Mesothelial cell of epicardium (in vitro differentiated cells): Measurements from ENCODE around the gene CPNE6. TPM values are rescaled to one million over a fixed set of nuclear protein-coding genes. Genes with fewer than 3 reads are reported as not detected.

Experiments used
- DNase-seq, 2 experiments: peaks; one replicate each; pipeline ENCODE4 v3.0.0; 2021; ENCODE audit warnings: low spot score in 2 of 2; ENCODE audit not compliant: unreplicated experiment in 2 of 2
- H3K27ac Mint-ChIP-seq: 2 replicates; pipeline ENCODE4 v1.8.0; 2021; ENCODE audit warnings: mixed read lengths
- H3K27me3 Mint-ChIP-seq: 2 replicates; pipeline ENCODE4 v1.8.0; 2021; ENCODE audit warnings: low read depth, mixed read lengths
- H3K36me3 Mint-ChIP-seq: 2 replicates; pipeline ENCODE4 v1.8.0; 2021; ENCODE audit warnings: mixed read lengths
- H3K4me1 Mint-ChIP-seq: 2 replicates; pipeline ENCODE4 v1.8.0; 2021; ENCODE audit warnings: mixed read lengths
- H3K4me3 Mint-ChIP-seq: 2 replicates; pipeline ENCODE4 v1.8.0; 2021; ENCODE audit warnings: mild to moderate bottlenecking, moderate library complexity, mixed read lengths
- H3K9me3 Mint-ChIP-seq: 2 replicates; pipeline ENCODE4 v1.8.0; 2021; ENCODE audit warnings: mixed read lengths
- total RNA-seq: library from RNA; stranded (reverse); gene quantifications from 3 replicates; pipeline ENCODE4 v1.2.1, GENCODE V29; 2021
- TF ChIP-seq, protein P1 (sequence below): fragments of 200-600 bp; sonication (generic); IDR thresholded peaks from one replicate; pipeline ENCODE4 v1.5.0; 2021; ENCODE audit warnings: antibody characterized with exemption; ENCODE audit not compliant: unreplicated experiment

The CPNE6 gene
- total RNA-seq, 1 donor from 2014 or later = not detected

DNA sequence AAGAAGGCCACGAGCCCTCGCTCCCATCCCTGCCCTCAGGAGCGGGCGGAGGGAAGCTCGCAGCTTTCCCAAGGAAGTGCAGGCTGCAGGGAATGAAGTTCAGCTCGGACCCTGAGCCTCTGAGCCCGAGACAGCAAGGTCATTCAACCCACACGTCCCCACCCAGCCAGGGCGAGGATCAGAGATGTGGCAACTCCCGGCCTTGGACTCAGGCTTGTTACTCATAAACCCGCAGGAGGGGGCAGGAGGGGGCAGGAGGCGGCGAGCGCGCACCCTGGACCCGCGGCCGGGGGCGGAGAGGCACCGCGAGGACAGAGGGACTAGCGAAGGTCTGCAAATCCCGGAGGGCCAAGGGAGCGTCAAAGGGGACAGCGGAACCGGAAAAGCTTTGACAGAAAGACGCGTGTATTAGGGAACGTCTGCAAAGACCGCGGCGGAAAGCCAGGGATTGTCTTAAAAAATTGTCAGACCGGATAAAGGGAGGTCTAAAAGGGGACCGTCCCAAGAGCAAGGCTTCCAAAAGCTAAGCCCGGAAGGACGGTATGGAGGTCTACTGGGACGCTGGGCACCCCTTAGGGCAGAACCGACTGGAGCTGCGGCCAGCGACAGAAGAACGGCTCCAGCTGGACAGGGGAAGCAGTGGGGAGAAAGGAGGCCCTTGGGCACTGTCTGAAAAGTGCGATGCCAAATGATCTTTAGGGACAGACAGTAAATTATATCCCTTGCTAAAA is 42.6 kb downstream of the CPNE6 start:
- peaks cover 21% of the 10 kb centered on the region for H3K4me1 Mint-ChIP-seq
- H3K27ac Mint-ChIP-seq = peak overlapping the region; percentile 99
- peaks cover 6% of the 10 kb centered on the region for H3K36me3 Mint-ChIP-seq
- TF ChIP-seq, protein P1, sequence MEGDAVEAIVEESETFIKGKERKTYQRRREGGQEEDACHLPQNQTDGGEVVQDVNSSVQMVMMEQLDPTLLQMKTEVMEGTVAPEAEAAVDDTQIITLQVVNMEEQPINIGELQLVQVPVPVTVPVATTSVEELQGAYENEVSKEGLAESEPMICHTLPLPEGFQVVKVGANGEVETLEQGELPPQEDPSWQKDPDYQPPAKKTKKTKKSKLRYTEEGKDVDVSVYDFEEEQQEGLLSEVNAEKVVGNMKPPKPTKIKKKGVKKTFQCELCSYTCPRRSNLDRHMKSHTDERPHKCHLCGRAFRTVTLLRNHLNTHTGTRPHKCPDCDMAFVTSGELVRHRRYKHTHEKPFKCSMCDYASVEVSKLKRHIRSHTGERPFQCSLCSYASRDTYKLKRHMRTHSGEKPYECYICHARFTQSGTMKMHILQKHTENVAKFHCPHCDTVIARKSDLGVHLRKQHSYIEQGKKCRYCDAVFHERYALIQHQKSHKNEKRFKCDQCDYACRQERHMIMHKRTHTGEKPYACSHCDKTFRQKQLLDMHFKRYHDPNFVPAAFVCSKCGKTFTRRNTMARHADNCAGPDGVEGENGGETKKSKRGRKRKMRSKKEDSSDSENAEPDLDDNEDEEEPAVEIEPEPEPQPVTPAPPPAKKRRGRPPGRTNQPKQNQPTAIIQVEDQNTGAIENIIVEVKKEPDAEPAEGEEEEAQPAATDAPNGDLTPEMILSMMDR = no peak
- H3K27me3 Mint-ChIP-seq = peaks cover 2% of the 10 kb centered on the region
- H3K9me3 Mint-ChIP-seq = no peaks in the 10 kb centered on the region
- DNase-seq = peak; percentile 44 to 66
- H3K4me3 Mint-ChIP-seq = peak overlapping the region; percentile 90

DNA sequence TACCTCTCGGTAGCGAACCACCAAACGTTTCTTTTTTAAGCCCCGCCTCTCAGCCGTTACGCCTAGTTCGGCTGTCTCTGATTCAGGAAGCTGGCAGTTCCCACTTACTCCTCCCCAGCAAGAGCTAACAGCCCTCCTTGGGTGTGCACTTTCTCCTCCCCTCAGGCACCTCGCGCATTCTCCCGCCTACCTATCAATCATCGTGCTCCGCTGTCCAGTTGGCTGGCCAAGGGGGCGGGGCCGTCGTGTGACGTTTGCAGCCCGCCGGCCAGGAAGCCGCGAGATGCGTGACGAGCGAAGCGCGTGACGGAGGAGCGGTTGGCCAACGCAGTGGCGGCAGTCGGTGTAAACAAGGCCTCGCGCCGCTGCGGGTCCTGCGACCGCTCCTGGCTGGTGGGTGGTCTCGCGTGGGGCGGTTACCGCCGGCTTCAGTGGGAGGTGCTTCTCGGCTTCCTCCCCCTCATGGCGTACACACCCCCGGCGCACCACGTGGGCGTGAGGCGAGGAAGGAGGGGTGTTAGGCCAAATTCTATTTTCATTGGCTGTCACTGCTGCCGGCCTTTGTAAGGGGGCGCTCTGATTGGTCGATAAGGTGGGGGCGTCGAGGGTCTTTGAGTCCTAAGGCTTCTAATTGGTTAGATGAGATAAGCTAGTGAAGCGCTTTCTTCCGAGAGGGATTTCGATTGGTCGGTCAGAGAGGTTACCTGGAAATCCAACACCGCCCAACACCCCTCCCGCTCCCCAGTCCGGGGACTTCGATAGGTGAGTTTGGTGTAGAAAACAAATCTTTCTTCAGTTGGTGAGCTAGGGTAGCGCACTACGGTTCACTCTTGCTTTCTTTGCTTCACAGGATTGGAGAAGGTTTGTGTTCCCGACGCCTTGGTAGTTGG is 43.4 kb downstream of the CPNE6 start, which contains the start of the genes DCAF11 and NRL:
Gene DCAF11, plus strand, starts transcription at position 246 of the 890 bp plus-strand sequence. CDS start 818 bp downstream, outside the sequence.
Gene NRL, minus strand, starts transcription at position 418 of the 890 bp plus-strand sequence. CDS start 32,101 bp downstream, outside the sequence.
- Mint-ChIP-seq H3K36me3 (peaks cover 12% of the 10 kb centered on the region), H3K4me3 (peak within 1 kb of the TSS; percentile 90), H3K4me1 (peaks cover 20% of the 10 kb centered on the region), H3K27ac (peak within 1 kb of the TSS; percentile 99), H3K9me3 (no peaks in the 10 kb centered on the region), H3K27me3 (peaks cover 2% of the 10 kb centered on the region)
- DNase-seq = peak; percentile 96 to 99
- TF ChIP-seq, protein P1 = no peak

DNA sequence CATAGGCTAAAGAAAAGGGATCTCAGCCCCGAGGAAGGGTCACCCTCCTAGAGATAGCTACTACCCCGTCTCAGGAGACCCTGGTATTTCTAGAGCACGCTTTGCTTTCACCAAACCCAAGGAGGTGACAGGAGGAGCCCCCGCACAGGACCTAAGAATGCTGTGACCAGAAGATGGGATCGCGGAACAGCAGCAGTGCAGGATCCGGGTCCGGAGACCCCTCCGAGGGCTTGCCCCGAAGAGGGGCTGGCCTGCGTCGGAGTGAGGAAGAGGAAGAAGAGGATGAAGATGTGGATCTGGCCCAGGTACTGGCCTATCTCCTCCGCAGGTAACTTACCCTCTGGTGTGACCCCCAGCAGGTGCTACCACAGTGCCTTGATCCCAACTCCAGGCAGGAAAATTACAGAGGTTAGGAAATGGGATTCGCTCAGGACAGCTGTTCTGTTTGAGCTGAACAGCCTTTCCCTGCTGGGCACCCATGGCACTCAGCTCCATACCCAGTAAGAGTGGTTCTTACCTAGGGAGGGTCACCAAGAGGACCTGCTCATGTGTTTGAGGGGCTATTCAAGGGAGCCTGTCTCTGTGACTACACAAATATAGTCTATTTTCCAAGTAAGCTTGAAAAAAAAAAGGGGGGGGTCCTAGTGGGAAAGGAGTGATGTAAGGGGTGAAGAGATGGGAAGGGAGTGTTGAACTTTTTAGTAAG is 44.2 kb downstream of the CPNE6 start:
- no peaks in the 10 kb centered on the region for H3K9me3 Mint-ChIP-seq
- H3K27ac Mint-ChIP-seq = peak overlapping the region; percentile 99
- peaks cover 20% of the 10 kb centered on the region for H3K4me1 Mint-ChIP-seq
- H3K4me3 Mint-ChIP-seq = peak overlapping the region; percentile 90
- H3K27me3 Mint-ChIP-seq = peaks cover 2% of the 10 kb centered on the region
- H3K36me3 Mint-ChIP-seq = peaks cover 14% of the 10 kb centered on the region
- no peak for DNase-seq
- TF ChIP-seq, protein P1 = no peak

DNA sequence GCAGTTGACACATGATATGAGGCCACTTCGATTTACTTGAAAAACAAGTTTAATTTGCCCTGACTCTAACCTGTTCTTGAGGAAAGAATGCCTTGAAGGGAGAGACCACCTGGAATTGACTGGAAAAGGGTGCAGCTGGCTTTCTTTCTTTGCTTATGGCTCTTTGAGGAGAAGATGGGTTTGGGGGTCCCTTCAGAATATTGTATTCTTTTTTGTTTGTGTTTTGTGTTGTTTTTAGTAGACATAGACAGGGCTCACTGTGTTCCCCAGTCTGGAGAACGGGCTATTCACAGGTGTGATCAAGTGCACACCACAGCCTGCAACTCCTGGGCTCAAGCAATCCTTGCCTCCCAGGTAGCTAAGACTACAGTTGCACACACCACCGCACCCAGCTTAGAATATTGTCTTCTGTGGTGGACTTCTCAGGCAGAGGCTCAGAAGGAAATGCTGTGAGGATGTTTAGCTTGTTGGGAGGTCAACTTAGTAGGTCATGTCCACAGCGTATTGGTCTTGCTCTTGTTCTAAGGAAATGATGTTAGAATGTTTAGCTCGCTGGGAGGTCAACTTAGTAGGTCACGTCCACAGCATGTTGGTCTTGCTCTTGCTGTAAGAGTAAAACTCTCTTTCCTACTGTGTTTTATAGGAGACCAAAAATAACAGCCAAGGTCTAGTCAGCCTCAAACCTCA is 44.9 kb downstream of the CPNE6 start:
- TF ChIP-seq, protein P1 = no peak
- no peaks in the 10 kb centered on the region for H3K9me3 Mint-ChIP-seq
- peak overlapping the region; percentile 99 for H3K27ac Mint-ChIP-seq
- peaks cover 20% of the 10 kb centered on the region for H3K4me1 Mint-ChIP-seq
- peaks cover 17% of the 10 kb centered on the region for H3K36me3 Mint-ChIP-seq
- no peak for DNase-seq
- peaks cover 2% of the 10 kb centered on the region for H3K27me3 Mint-ChIP-seq
- H3K4me3 Mint-ChIP-seq = peak overlapping the region; percentile 90

DNA sequence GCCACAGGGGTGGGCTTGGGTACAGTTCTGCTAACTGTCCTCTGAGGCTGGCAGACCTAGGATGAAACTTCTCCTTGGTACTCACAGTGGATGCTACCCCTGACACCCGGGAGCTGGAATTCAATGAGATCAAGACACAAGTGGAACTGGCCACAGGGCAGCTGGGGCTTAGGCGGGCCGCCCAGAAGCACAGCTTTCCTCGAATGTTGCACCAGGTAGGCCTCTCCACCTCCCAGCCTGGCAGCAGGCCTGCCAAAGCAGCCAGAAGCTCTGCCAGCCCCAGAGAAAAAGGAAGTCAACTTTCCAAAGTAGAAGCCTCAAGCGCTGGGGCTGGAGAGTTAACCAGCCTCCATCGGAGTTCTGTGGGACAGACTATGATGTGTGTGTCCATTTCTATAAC is 45.8 kb downstream of the CPNE6 start:
- no peak for DNase-seq
- Mint-ChIP-seq H3K27ac (no peak overlapping the region), H3K27me3 (peaks cover 2% of the 10 kb centered on the region), H3K4me3 (no peak overlapping the region), H3K4me1 (peaks cover 20% of the 10 kb centered on the region), H3K36me3 (peaks cover 22% of the 10 kb centered on the region), H3K9me3 (no peaks in the 10 kb centered on the region)
- TF ChIP-seq, protein P1 = no peak
